ENCODE results near the gene GGA2. TPM values are rescaled to one million over a fixed set of nuclear protein-coding genes. Genes with fewer than 3 reads are reported as not detected.

GGA2 gene
- total RNA-seq, 1 experiment from 2014 or later: 90.4 TPM

GRCh38 chr16:23432176-23433128 is 77.8 kb downstream of the GGA2 start:
- BruUV-seq (replicated peaks): no TSS peak
- DNase-seq: peak; percentile 22
- H3K4me3 Mint-ChIP-seq (ENCODE audit: low read depth, unreplicated experiment): no peak overlapping the region
- H3K36me3 Mint-ChIP-seq (ENCODE audit: insufficient read depth, unreplicated experiment): peaks cover 18% of the 10 kb centered on the region
- intact Hi-C loops (cut with micrococcal nuclease; ENCODE audit: unreplicated experiment): loop anchor here (5.0 to 10.0 kb wide), 4 partner anchors 128 to 535 kb away; partner anchors contain the start of gene SCNN1B
- CTCF ChIA-PET: interaction anchor here (0.6 to 2.1 kb wide), 2 partner anchors 17 to 245 kb away, joined by 3 to 8 read pairs; no protein-coding TSS in a partner anchor
- no peak overlapping the region for H3K27ac Mint-ChIP-seq (ENCODE audit: unreplicated experiment)
- H3K4me1 Mint-ChIP-seq (ENCODE audit: low read depth, unreplicated experiment): no peaks in the 10 kb centered on the region
- peak; percentile 66 for TF ChIP-seq CTCF (IDR thresholded peaks at IDR 0.05; ENCODE audit: unreplicated experiment)
- no peaks in the 10 kb centered on the region for H3K9me3 Mint-ChIP-seq (ENCODE audit: low read depth, unreplicated experiment)
- H3K27me3 Mint-ChIP-seq (ENCODE audit: unreplicated experiment): no peaks in the 10 kb centered on the region

- DNase-seq: no peak
- H3K27me3 Mint-ChIP-seq (ENCODE audit: unreplicated experiment): no peaks in the 10 kb centered on the region
- intact Hi-C loops (cut with micrococcal nuclease; ENCODE audit: unreplicated experiment): no loop called here
- H3K36me3 Mint-ChIP-seq (ENCODE audit: insufficient read depth, unreplicated experiment): peaks cover 14% of the 10 kb centered on the region
- no peak overlapping the region for H3K4me3 Mint-ChIP-seq (ENCODE audit: low read depth, unreplicated experiment)
- no TSS peak for BruUV-seq (replicated peaks)
- no peak for TF ChIP-seq CTCF (IDR thresholded peaks at IDR 0.05; ENCODE audit: unreplicated experiment)
- CTCF ChIA-PET: interaction anchor here (0.7 kb wide), 1 partner anchor 28 kb away, joined by 3 read pairs; no protein-coding TSS in a partner anchor
- H3K9me3 Mint-ChIP-seq (ENCODE audit: low read depth, unreplicated experiment): no peaks in the 10 kb centered on the region
- H3K4me1 Mint-ChIP-seq (ENCODE audit: low read depth, unreplicated experiment): peaks cover 14% of the 10 kb centered on the region
- no peak overlapping the region for H3K27ac Mint-ChIP-seq (ENCODE audit: unreplicated experiment)
Measured at GRCh38 chr16:23428351-23428750, 81.9 kb downstream of the GGA2 start.

GRCh38 chr16:23424292-23424958 is 85.9 kb downstream of the GGA2 start:
- H3K9me3 Mint-ChIP-seq (ENCODE audit: low read depth, unreplicated experiment): no peaks in the 10 kb centered on the region
- no TSS peak for BruUV-seq (replicated peaks)

More at GRCh38 chr16:23424292-23424958, 85.9 kb downstream of the GGA2 start:
- no peak overlapping the region for H3K4me3 Mint-ChIP-seq (ENCODE audit: low read depth, unreplicated experiment)
- intact Hi-C loops (cut with micrococcal nuclease; ENCODE audit: unreplicated experiment): no loop called here
- no peak overlapping the region for H3K27ac Mint-ChIP-seq (ENCODE audit: unreplicated experiment)
- CTCF ChIA-PET: interaction anchor here (0.7 to 1.3 kb wide), 2 partner anchors 24 to 213 kb away, joined by 3 read pairs; no protein-coding TSS in a partner anchor
- peaks cover 18% of the 10 kb centered on the region for H3K36me3 Mint-ChIP-seq (ENCODE audit: insufficient read depth, unreplicated experiment)
- TF ChIP-seq CTCF (IDR thresholded peaks at IDR 0.05; ENCODE audit: unreplicated experiment): no peak
- no peak for DNase-seq
- peaks cover 18% of the 10 kb centered on the region for H3K4me1 Mint-ChIP-seq (ENCODE audit: low read depth, unreplicated experiment)
- no peaks in the 10 kb centered on the region for H3K27me3 Mint-ChIP-seq (ENCODE audit: unreplicated experiment)
